GM12878 (cell line): ENCODE data around the gene F2RL3. TPM values are rescaled to one million over a fixed set of nuclear protein-coding genes. Genes with fewer than 3 reads are reported as not detected.

Experiments used
- ATAC-seq: fragments of 200-7000 bp; cut with Tn5 transposase; 3 replicates; pipeline ENCODE4 v1.9.1; 2020; ENCODE audit warnings: mild to moderate bottlenecking, moderate library complexity
- BruUV-seq: library from RNA; stranded (reverse); fragments of 400-500 nt; replicated peaks from 2 replicates; lab custom pipeline; 2021; lab: Mats Ljungman, UMichigan
- CTCF ChIA-PET: fragments of 300-600 bp; sonication (Branson Sonifier 250); formaldehyde crosslinking; extraction: SDS; loops from one replicate; lab custom pipeline; 2021; ENCODE audit warnings: inconsistent platforms; lab: Yijun Ruan, JAX
- POLR2A ChIA-PET: fragments of 350-600 bp; formaldehyde crosslinking; extraction: SDS; loops from one replicate; lab custom pipeline; 2021; ENCODE audit warnings: inconsistent platforms; lab: Charles Lee
- RAD21 ChIA-PET: fragments of 300-600 bp; sonication (Branson Sonifier 250); formaldehyde crosslinking; loops from one replicate; lab custom pipeline; 2023; ENCODE audit warnings: antibody characterized with exemption; ENCODE audit not compliant: unreplicated experiment; lab: Charles Lee
- SMC1A ChIA-PET: fragments of 300-600 bp; sonication (Branson Sonifier 250); formaldehyde crosslinking; loops from one replicate; lab custom pipeline; 2023; ENCODE audit not compliant: unreplicated experiment, uncharacterized antibody; lab: Charles Lee
- DNase-seq: peaks from one replicate; pipeline ENCODE4 v3.0.0-alpha.2; 2011; ENCODE audit warnings: low read depth, low spot score
- FAIRE-seq: peaks from 3 replicates; lab custom pipeline; 2011; peaks lifted over from hg19 to GRCh38; lab: Jason Lieb, UNC
- H2AFZ ChIP-seq: 2 replicates; pipeline ENCODE4 v1.6.0; 2011; ENCODE audit warnings: low read depth, low read length, control low read depth; ENCODE audit not compliant: control insufficient read depth
- H3K27ac ChIP-seq: 2 replicates; pipeline ENCODE4 v1.5.1; 2011; ENCODE audit warnings: control low read depth; ENCODE audit not compliant: control insufficient read depth, insufficient read depth
- H3K27me3 ChIP-seq, 2 experiments: replicated peaks in 1 of 2; 2 replicates each; pipeline versions ENCODE4 v1.6.0 to v1.6.1; 2011; ENCODE audit warnings: low read length in 1 of 2; ENCODE audit not compliant: control insufficient read depth in 2 of 2, insufficient read depth in 2 of 2
- H3K36me3 ChIP-seq, 2 experiments: 2 replicates each; pipeline ENCODE4 v1.5.1; 2011; ENCODE audit warnings: low read length in 1 of 2; ENCODE audit not compliant: control insufficient read depth in 2 of 2, insufficient read depth in 2 of 2
- H3K4me1 ChIP-seq: 2 replicates; pipeline ENCODE4 v1.6.1; 2011; ENCODE audit warnings: mild to moderate bottlenecking, low read length, moderate library complexity, mixed read lengths; ENCODE audit not compliant: control insufficient read depth, insufficient read depth
- H3K4me2 ChIP-seq: 2 replicates; pipeline ENCODE4 v1.6.0; 2011; ENCODE audit warnings: control low read depth; ENCODE audit not compliant: control insufficient read depth, insufficient read depth
- H3K4me3 ChIP-seq: fragments of 200-600 bp; sonication (generic); 2 replicates; pipeline ENCODE4 v1.5.1; 2016
- H3K79me2 ChIP-seq: 2 replicates; pipeline ENCODE4 v1.6.0; 2011; ENCODE audit warnings: low read length; ENCODE audit not compliant: control insufficient read depth, insufficient read depth
- H3K9ac ChIP-seq: 2 replicates; pipeline ENCODE4 v1.8.0; 2011; ENCODE audit warnings: low read length, control low read depth, mixed read lengths; ENCODE audit not compliant: control insufficient read depth, insufficient read depth
- H3K9me3 ChIP-seq: replicated peaks from 3 replicates; pipeline ENCODE4 v1.5.1; 2011; ENCODE audit warnings: mild to moderate bottlenecking, low read length; ENCODE audit not compliant: control insufficient read depth, insufficient read depth
- H4K20me1 ChIP-seq: 2 replicates; pipeline ENCODE4 v1.6.0; 2011; ENCODE audit not compliant: control insufficient read depth, insufficient read depth
- BHLHE40 ChIP-seq, 2 experiments: fragments of 450-650 bp in 1 of 2; IDR thresholded peaks; 2 replicates each; pipeline ENCODE4 v1.6.1; 2011 to 2017; ENCODE audit warnings: low read depth in 2 of 2, borderline replicate concordance in 1 of 2, improper control_type of control experiment in 1 of 2, low read length in 1 of 2, mild to moderate bottlenecking in 1 of 2
- CBX3 ChIP-seq: fragments of 200-600 bp; sonication (generic); IDR thresholded peaks from 2 replicates; pipeline ENCODE4 v1.6.1; 2016; ENCODE audit warnings: low read depth, borderline replicate concordance
- E4F1 ChIP-seq: fragments of 450-650 bp; IDR thresholded peaks from 2 replicates; pipeline ENCODE4 v1.6.1; 2018; ENCODE audit warnings: borderline replicate concordance, mild to moderate bottlenecking; ENCODE audit not compliant: partially characterized antibody
- EED ChIP-seq: sonication (generic); IDR thresholded peaks from 2 replicates; pipeline ENCODE4 v1.6.1; 2016; ENCODE audit warnings: antibody characterized with exemption, low read depth
- IKZF2 ChIP-seq, 2 experiments: fragments of 450-650 bp; IDR thresholded peaks; 2 replicates each; pipeline ENCODE4 v1.6.1; 2017; ENCODE audit warnings: mild to moderate bottlenecking in 2 of 2, moderate library complexity in 2 of 2
- JUNB ChIP-seq: IDR thresholded peaks from 2 replicates; pipeline ENCODE4 v1.6.1; 2016; ENCODE audit warnings: antibody characterized with exemption, mild to moderate bottlenecking
- KLF5 ChIP-seq: fragments of 450-650 bp; IDR thresholded peaks from 2 replicates; pipeline ENCODE4 v1.6.1; 2014; ENCODE audit warnings: mild to moderate bottlenecking; ENCODE audit not compliant: partially characterized antibody
- MTA2 ChIP-seq: fragments of 450-650 bp; IDR thresholded peaks from 2 replicates; pipeline ENCODE4 v1.6.1; 2016; ENCODE audit warnings: low read depth, mild to moderate bottlenecking, moderate library complexity
- NR2F1 ChIP-seq: fragments of 450-650 bp; conservative IDR thresholded peaks from 2 replicates; pipeline ENCODE4 v1.6.1; 2017; ENCODE audit warnings: mild to moderate bottlenecking
- RCOR1 ChIP-seq: conservative IDR thresholded peaks from 2 replicates; pipeline ENCODE4 v1.6.1; 2012; ENCODE audit warnings: low read depth, low read length, improper control_type of control experiment
- RFX5 ChIP-seq: IDR thresholded peaks from 2 replicates; pipeline ENCODE4 v1.6.1; 2011; ENCODE audit warnings: low read depth, low read length, improper control_type of control experiment
- SREBF2 ChIP-seq: IDR thresholded peaks from 2 replicates; pipeline ENCODE4 v1.6.1; 2012; ENCODE audit warnings: mild to moderate bottlenecking, low read length
- SUZ12 ChIP-seq: fragments of 200-600 bp; sonication (generic); IDR thresholded peaks from one replicate; pipeline ENCODE4 v1.6.1; 2018; ENCODE audit warnings: antibody characterized with exemption, mild to moderate bottlenecking; ENCODE audit not compliant: unreplicated experiment
- YY1 ChIP-seq: IDR thresholded peaks from 2 replicates; pipeline ENCODE4 v1.6.1; 2011; ENCODE audit warnings: low read depth, mild to moderate bottlenecking, low read length
- ZBTB40 ChIP-seq: fragments of 450-650 bp; IDR thresholded peaks from 2 replicates; pipeline ENCODE4 v1.6.1; 2016; ENCODE audit warnings: mild to moderate bottlenecking, moderate library complexity, borderline replicate concordance
- ZNF622 ChIP-seq: fragments of 450-650 bp; IDR thresholded peaks from 2 replicates; pipeline ENCODE4 v1.6.1; 2017; ENCODE audit warnings: mild to moderate bottlenecking, inconsistent platforms
- WGBS: methylation state at CpG from one replicate; pipeline ENCODE4 v1.1.6; 2016; ENCODE audit warnings: low lambda C conversion rate; ENCODE audit not compliant: insufficient replicate concordance, insufficient coverage; ENCODE audit errors: missing lambda C conversion rate; 5-methylcytosine and 5-hydroxymethylcytosine counted together
- in situ Hi-C: fragments of 300-500 bp; cut with MboI; formaldehyde crosslinking; loops from 9 replicates; pipeline ENCODE4 v1.14.3; 2018; ENCODE audit warnings: mixed read lengths
- intact Hi-C: fragments of 100-400 bp; cut with micrococcal nuclease; formaldehyde crosslinking; loops from one replicate; pipeline ENCODE4 v1.14.2; 2022; ENCODE audit not compliant: unreplicated experiment
- polyA plus RNA-seq, 11 experiments: library from polyadenylated mRNA; depleted of rRNA in 4 of 11; unstranded in 6 of 11; stranded (reverse) in 5 of 11; fragments of >200 nt; fragmentation: Nextera tagmentation in 4 of 11; fragmentation: Illumina TruSeq in 1 of 11; extraction: Ambion mirVana in 4 of 11; extraction: Trizol in 1 of 11; gene quantifications; 1 replicate in 1 of 11; 2 replicates in 10 of 11; pipeline versions ENCODE4 v1.2.1 to v1.2.3, GENCODE V29; 2011 to 2016; ENCODE audit warnings: inconsistent platforms in 2 of 11, missing spikeins in 2 of 11, low read depth in 1 of 11
- total RNA-seq, 4 experiments: library from RNA; depleted of rRNA in 3 of 4; stranded (reverse); fragments of >200 nt in 3 of 4; fragmentation: Illumina TruSeq in 1 of 4; extraction: Trizol in 1 of 4; gene quantifications; 2 replicates each; pipeline versions ENCODE4 v1.2.1 to v1.2.3, GENCODE V29; 2013 to 2021
- TF ChIP-seq, protein P1 (sequence below): fragments of 450-650 bp; IDR thresholded peaks from 2 replicates; pipeline ENCODE4 v1.6.1; 2018; ENCODE audit warnings: mild to moderate bottlenecking, low read depth, moderate library complexity; ENCODE audit not compliant: partially characterized antibody

Gene F2RL3
- total and polyA plus RNA-seq, 10 of the 15 experiments (the other 5 are each of a cell fraction or from before 2014, with no cell fraction given), result 0.01 to 1.2 (median 0.29) TPM

GRCh38 chr19:16912780-16913179 lies 24.0 kb downstream of the F2RL3 start:
- no peaks in the 10 kb centered on the region for H3K4me1 ChIP-seq
- no TSS peak for BruUV-seq
- no peaks in the 10 kb centered on the region for H3K36me3 ChIP-seq
- H2AFZ ChIP-seq, result no peak overlapping the region
- H4K20me1 ChIP-seq, result no peaks in the 10 kb centered on the region
- H3K9ac ChIP-seq, result no peak overlapping the region
- H3K27ac ChIP-seq, result no peak overlapping the region
- H3K27me3 ChIP-seq, result no peaks in the 10 kb centered on the region
- no peak overlapping the region for H3K4me3 ChIP-seq
- ChIA-PET RAD21 (interaction anchor here (0.5 kb wide), 1 partner anchor 198 kb away, joined by 3 read pairs; no protein-coding TSS in a partner anchor), POLR2A (no interaction called here), CTCF (no interaction called here), SMC1A (no interaction called here)
- no peak for FAIRE-seq
- 1% methylated on average over 4 of the region's 4 CpGs for WGBS
- peaks cover 6% of the 10 kb centered on the region; the same call in 2 of the 3 replicates for H3K9me3 ChIP-seq
- no peak for DNase-seq
- no peaks in the 10 kb centered on the region for H3K79me2 ChIP-seq
- intact Hi-C loops (no loop called here), in situ Hi-C loops (no loop called here)
- no peak for TF ChIP-seq YY1
- no peak for TF ChIP-seq ZNF622
- TF ChIP-seq SREBF2, result no peak
- TF ChIP-seq KLF5, result no peak
- TF ChIP-seq BHLHE40 (IDR thresholded peaks at IDR 0.05; ENCODE audit: borderline replicate concordance in 1 of 2, low read depth in 2 of 2, low read length in 1 of 2), result no peak
- no peak for TF ChIP-seq RCOR1
- TF ChIP-seq CBX3, result no peak
- TF ChIP-seq RFX5, result no peak
- TF ChIP-seq, protein P1, sequence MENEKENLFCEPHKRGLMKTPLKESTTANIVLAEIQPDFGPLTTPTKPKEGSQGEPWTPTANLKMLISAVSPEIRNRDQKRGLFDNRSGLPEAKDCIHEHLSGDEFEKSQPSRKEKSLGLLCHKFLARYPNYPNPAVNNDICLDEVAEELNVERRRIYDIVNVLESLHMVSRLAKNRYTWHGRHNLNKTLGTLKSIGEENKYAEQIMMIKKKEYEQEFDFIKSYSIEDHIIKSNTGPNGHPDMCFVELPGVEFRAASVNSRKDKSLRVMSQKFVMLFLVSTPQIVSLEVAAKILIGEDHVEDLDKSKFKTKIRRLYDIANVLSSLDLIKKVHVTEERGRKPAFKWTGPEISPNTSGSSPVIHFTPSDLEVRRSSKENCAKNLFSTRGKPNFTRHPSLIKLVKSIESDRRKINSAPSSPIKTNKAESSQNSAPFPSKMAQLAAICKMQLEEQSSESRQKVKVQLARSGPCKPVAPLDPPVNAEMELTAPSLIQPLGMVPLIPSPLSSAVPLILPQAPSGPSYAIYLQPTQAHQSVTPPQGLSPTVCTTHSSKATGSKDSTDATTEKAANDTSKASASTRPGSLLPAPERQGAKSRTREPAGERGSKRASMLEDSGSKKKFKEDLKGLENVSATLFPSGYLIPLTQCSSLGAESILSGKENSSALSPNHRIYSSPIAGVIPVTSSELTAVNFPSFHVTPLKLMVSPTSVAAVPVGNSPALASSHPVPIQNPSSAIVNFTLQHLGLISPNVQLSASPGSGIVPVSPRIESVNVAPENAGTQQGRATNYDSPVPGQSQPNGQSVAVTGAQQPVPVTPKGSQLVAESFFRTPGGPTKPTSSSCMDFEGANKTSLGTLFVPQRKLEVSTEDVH, result no peak
- no peak for TF ChIP-seq JUNB
- no peak for TF ChIP-seq MTA2
- no peak for TF ChIP-seq E4F1
- no peak for TF ChIP-seq ZBTB40
- TF ChIP-seq NR2F1, result no peak
- TF ChIP-seq SUZ12, result no peak
- no peak for TF ChIP-seq EED
- no peak for TF ChIP-seq IKZF2 (IDR thresholded peaks at IDR 0.05)
- H3K4me2 ChIP-seq, result no peak overlapping the region
- ATAC-seq, result no peak
